Measurements from ENCODE around the gene EN2.

EN2 gene

DNA sequence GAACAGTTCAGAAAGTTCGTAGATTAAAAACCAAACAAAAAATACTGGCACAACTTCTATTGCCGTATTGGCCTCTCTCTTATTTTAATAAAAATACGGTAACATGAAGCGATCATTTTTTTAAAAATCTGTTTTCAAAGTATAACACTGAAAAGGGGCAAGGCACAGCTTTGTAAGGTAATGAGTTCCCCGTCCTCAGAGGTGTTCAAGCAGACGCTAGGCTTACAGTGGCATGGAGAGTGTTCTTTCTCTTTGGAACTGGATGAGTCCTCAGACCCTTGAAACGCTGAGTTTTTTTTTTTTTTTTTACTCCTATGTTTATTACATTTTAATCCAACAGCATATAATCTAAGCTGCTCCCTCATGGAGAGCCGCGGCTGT is 7.8 kb downstream of the EN2 start:
- Histone ChIP-seq H3K27me3 (ENCODE audit: control insufficient read depth, insufficient read depth, low read length, poor library complexity, severe bottlenecking) (peaks cover 100% of the 10 kb centered on the region), H3K27ac (ENCODE audit: insufficient read depth, low read depth, low read length, poor library complexity, severe bottlenecking) (no peak overlapping the region), H3K4me3 (ENCODE audit: insufficient read depth, low read depth, low read length) (no peak overlapping the region), H3K4me1 (ENCODE audit: control insufficient read depth, insufficient read depth, low read length) (peaks cover 18% of the 10 kb centered on the region), H3K36me3 (ENCODE audit: control insufficient read depth, insufficient read depth, low read length) (no peaks in the 10 kb centered on the region), H3K9me3 (ENCODE audit: control insufficient read depth, low read length) (no peaks in the 10 kb centered on the region)
- 19 to 21% methylated on average over 9 of the region's 9 CpGs for WGBS, 2 experiments

DNA sequence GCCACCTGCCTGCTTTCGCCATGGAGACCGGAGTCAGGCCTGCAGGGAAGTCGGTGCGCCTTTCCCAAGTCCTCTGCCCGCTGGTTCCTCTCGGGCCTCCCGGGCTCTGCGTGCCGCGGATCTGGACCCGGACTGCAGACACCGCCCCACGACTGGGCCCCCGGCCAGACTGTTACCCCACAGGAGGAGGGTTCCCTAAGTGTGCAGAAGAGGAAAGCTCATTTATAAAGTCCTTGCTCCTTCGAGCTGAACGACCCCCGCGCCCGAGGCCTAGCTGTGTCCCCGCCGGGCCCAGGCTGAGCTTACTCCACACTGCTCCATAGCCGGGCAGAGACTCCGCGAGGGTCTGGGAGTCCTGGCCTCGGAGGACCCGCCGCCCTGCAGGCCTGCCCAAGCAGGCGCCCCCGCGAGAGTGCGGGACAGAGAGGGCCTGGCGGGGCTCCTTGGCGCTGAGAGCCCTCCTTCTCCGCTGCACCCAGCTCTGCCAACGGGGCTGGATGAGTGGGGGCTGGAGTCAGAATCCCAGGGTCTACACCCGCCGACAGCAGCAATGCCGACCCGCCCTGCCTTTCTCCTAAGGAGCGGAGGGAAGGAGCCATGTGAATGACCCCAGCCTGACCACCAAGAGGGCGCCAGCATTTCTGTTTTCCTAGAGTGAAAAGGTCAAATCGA is 8.3 kb downstream of the EN2 start:
- Histone ChIP-seq H3K9me3 (ENCODE audit: control insufficient read depth, low read length) (no peaks in the 10 kb centered on the region), H3K4me1 (ENCODE audit: control insufficient read depth, insufficient read depth, low read length) (peaks cover 23% of the 10 kb centered on the region), H3K27ac (ENCODE audit: insufficient read depth, low read depth, low read length, poor library complexity, severe bottlenecking) (no peak overlapping the region), H3K36me3 (ENCODE audit: control insufficient read depth, insufficient read depth, low read length) (no peaks in the 10 kb centered on the region), H3K27me3 (ENCODE audit: control insufficient read depth, insufficient read depth, low read length, poor library complexity, severe bottlenecking) (peaks cover 100% of the 10 kb centered on the region), H3K4me3 (ENCODE audit: insufficient read depth, low read depth, low read length) (no peak overlapping the region)
- 3 to 4% methylated on average over 42 of the region's 42 CpGs for WGBS, 2 experiments

DNA sequence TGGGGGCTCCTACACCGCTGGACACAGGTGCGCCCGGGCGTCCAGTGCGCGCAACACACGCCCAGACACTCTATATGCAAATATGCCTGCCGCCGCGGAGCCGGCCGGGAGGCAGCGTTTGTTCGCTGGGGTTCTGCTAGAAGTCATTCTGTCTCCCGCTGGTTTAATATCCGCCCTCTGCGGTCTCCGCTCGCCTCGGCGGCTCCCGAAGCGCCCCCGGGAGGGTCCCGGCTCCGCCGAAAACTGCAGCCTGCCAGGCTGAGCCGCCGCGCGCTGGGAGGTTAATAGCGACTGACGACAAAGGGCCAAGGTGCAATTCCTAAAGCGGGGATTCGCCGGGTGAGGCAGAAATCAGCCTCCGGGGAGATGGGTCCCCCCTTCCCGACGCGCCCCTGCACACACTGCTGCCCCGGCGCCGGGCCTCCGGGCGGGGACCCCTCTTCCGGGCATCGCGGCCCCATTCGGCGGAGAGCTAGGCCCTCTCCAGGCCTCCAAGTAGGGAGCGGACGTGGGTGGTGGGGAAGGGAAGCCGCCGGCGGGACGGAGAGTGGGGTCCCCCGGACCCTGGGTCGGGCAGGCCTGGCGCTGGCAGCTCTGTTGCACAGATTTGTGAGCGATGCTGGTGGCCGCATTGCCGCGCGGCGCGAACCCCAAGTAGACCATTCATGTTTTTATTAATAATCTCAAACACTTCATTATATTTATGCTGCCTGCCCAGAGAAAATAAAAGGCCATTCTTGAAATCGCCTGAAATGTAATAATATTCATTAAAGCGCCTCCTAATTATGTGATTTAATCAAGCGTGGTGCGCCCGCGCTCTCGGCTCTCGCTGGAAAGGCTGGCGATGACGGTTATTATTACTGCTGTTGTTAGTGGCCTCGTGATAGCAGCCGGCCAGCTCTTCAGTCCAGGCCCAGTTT is 9.1 kb downstream of the EN2 start:
- peaks cover 31% of the 10 kb centered on the region for H3K4me1 ChIP-seq (ENCODE audit: control insufficient read depth, insufficient read depth, low read length)
- H3K36me3 ChIP-seq (ENCODE audit: control insufficient read depth, insufficient read depth, low read length), result no peaks in the 10 kb centered on the region
- peak overlapping the region; percentile 15 for H3K4me3 ChIP-seq (ENCODE audit: insufficient read depth, low read depth, low read length)
- WGBS, 2 experiments, result 1% methylated on average over 78 of the region's 78 CpGs
- H3K27ac ChIP-seq (ENCODE audit: insufficient read depth, low read depth, low read length, poor library complexity, severe bottlenecking), result no peak overlapping the region
- no peaks in the 10 kb centered on the region for H3K9me3 ChIP-seq (ENCODE audit: control insufficient read depth, low read length)
- peaks cover 100% of the 10 kb centered on the region for H3K27me3 ChIP-seq (ENCODE audit: control insufficient read depth, insufficient read depth, low read length, poor library complexity, severe bottlenecking)

DNA sequence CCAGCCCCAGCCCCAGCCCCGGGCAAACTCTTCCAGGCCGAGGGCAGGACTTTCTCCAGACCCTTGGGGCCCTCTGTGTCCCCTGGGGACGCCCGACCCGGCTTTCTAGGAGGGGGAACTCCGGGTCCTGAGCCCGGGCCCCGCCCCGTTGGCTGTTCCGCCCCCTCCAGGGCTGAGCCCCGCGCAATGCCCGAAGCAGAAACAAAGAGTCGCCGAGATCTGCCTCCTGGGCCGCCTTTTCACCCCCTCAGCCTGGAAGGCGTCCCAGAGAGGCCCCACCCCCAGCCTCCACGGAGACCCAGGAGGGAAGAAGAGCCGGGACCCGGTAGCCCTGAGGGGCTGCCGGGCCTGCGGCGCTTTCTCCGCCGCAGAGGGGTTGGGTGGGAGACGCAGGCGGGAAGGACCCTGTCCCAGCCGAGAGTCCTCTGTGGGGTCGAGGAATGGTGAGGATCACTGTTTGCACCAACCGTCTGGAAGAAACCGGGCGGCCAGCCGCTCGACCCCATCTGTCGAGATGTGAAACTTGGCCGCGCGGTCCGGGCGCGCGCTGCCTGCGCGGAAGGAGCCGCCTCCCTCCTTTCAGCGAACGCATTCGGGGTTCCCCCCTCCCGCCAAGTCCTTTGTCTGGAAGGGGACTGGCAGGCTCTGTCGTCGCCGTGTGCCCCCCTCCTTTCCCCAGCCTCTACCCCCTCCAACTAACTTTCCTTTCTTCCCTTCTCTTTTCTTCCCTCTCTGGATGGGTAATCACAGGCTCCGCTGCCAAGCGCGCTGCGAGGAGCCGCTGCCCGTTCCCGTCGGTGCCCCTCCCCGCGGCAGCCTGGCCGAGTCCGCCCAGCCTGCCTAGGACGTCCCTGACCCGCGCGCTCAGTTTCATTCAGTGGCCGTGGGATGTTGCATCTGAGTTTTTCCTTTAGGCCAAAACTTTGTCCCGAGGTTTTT is 10.2 kb downstream of the EN2 start:
- Histone ChIP-seq H3K27ac (ENCODE audit: insufficient read depth, low read depth, low read length, poor library complexity, severe bottlenecking) (no peak overlapping the region), H3K4me3 (ENCODE audit: insufficient read depth, low read depth, low read length) (no peak overlapping the region), H3K36me3 (ENCODE audit: control insufficient read depth, insufficient read depth, low read length) (no peaks in the 10 kb centered on the region), H3K9me3 (ENCODE audit: control insufficient read depth, low read length) (no peaks in the 10 kb centered on the region), H3K27me3 (ENCODE audit: control insufficient read depth, insufficient read depth, low read length, poor library complexity, severe bottlenecking) (peaks cover 100% of the 10 kb centered on the region), H3K4me1 (ENCODE audit: control insufficient read depth, insufficient read depth, low read length) (peaks cover 41% of the 10 kb centered on the region)
- 0% methylated on average over 70 of the region's 70 CpGs for WGBS, 2 experiments

DNA sequence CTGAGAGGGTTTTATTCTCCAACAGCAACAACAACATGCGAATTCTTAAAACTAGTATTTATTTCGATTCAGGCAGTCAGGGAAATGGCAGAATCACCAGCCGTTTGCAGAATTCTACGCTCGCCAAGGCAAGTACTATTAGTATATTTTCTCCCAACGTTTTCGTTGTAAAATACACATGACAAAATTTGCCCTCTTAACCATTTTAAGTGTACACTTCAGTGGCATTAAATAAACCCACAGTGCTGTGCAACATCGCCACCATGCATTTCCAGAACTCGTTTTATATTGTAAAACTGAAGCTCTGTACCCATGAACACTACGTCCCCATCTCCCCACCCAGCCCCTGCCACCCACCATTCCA is 10.8 kb downstream of the EN2 start:
- Histone ChIP-seq H3K4me1 (ENCODE audit: control insufficient read depth, insufficient read depth, low read length) (peaks cover 44% of the 10 kb centered on the region), H3K27ac (ENCODE audit: insufficient read depth, low read depth, low read length, poor library complexity, severe bottlenecking) (no peak overlapping the region), H3K9me3 (ENCODE audit: control insufficient read depth, low read length) (no peaks in the 10 kb centered on the region), H3K36me3 (ENCODE audit: control insufficient read depth, insufficient read depth, low read length) (no peaks in the 10 kb centered on the region), H3K4me3 (ENCODE audit: insufficient read depth, low read depth, low read length) (no peak overlapping the region), H3K27me3 (ENCODE audit: control insufficient read depth, insufficient read depth, low read length, poor library complexity, severe bottlenecking) (peaks cover 100% of the 10 kb centered on the region)
- 11 to 12% methylated on average over 10 of the region's 10 CpGs for WGBS, 2 experiments

DNA sequence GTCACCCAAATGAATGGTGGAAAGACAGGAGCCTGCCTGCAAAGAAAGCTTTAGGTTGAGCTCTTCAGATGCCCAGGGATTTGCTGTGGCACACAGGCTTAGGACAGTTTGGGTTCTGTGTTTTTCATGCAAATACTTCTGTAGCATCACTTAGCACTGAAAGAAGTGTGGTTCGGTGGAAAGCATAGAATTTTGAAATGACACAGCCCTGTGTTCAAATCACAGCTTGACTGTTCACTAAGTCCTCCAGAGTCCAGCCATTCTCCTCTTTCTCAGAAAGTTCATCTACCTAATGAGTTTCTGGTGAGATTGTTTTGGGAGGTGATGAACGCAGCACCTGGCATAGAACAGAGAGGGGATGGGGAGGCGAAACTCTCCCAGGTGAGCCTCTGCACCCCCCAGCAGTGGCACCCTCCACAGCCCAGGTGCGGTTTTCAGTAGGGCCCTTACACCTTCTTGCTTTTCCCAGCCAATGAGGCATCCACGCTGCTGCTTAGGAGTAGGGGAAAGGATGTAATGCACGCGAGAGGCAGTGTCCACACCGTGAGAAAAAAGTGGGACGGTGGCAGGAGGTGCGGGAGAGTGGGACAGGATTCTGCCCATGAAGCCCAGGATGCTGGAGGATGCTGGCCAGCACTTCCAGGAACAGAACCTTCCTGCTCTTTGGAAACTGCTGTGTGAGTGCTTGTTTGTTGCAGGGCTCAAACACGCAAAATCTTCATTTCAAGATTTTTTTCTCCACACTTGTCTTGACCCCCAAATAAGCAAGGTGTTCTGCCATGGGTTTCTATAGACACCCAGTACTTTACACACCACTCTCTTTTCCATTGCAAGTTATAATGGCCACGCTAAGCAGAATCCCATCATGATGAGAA is 11.6 kb downstream of the EN2 start:
- WGBS, 2 experiments, result 17 to 19% methylated on average over 12 of the region's 12 CpGs
- Histone ChIP-seq H3K4me3 (ENCODE audit: insufficient read depth, low read depth, low read length) (no peak overlapping the region), H3K36me3 (ENCODE audit: control insufficient read depth, insufficient read depth, low read length) (no peaks in the 10 kb centered on the region), H3K27ac (ENCODE audit: insufficient read depth, low read depth, low read length, poor library complexity, severe bottlenecking) (no peak overlapping the region), H3K4me1 (ENCODE audit: control insufficient read depth, insufficient read depth, low read length) (peaks cover 44% of the 10 kb centered on the region), H3K27me3 (ENCODE audit: control insufficient read depth, insufficient read depth, low read length, poor library complexity, severe bottlenecking) (peaks cover 100% of the 10 kb centered on the region), H3K9me3 (ENCODE audit: control insufficient read depth, low read length) (no peaks in the 10 kb centered on the region)

DNA sequence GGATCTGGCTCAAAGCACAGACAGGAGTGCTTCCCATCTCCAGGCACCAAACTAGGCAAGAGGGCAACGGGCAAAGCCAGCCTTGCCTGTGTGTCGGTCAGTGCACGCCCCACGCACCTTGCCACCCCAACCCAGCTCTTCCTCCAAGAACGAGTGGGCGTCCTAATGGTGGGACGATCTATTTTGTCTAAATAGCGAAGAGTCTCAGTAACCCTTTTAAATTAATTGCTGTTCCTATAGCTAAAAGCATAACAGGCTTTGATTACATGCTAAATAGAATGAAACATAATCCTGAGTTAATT is 12.2 kb downstream of the EN2 start:
- Histone ChIP-seq H3K9me3 (ENCODE audit: control insufficient read depth, low read length) (no peaks in the 10 kb centered on the region), H3K4me3 (ENCODE audit: insufficient read depth, low read depth, low read length) (no peak overlapping the region), H3K27me3 (ENCODE audit: control insufficient read depth, insufficient read depth, low read length, poor library complexity, severe bottlenecking) (peaks cover 100% of the 10 kb centered on the region), H3K36me3 (ENCODE audit: control insufficient read depth, insufficient read depth, low read length) (no peaks in the 10 kb centered on the region), H3K27ac (ENCODE audit: insufficient read depth, low read depth, low read length, poor library complexity, severe bottlenecking) (no peak overlapping the region), H3K4me1 (ENCODE audit: control insufficient read depth, insufficient read depth, low read length) (peaks cover 44% of the 10 kb centered on the region)
- WGBS, 2 experiments, result 29 to 37% methylated on average over 8 of the region's 8 CpGs

DNA sequence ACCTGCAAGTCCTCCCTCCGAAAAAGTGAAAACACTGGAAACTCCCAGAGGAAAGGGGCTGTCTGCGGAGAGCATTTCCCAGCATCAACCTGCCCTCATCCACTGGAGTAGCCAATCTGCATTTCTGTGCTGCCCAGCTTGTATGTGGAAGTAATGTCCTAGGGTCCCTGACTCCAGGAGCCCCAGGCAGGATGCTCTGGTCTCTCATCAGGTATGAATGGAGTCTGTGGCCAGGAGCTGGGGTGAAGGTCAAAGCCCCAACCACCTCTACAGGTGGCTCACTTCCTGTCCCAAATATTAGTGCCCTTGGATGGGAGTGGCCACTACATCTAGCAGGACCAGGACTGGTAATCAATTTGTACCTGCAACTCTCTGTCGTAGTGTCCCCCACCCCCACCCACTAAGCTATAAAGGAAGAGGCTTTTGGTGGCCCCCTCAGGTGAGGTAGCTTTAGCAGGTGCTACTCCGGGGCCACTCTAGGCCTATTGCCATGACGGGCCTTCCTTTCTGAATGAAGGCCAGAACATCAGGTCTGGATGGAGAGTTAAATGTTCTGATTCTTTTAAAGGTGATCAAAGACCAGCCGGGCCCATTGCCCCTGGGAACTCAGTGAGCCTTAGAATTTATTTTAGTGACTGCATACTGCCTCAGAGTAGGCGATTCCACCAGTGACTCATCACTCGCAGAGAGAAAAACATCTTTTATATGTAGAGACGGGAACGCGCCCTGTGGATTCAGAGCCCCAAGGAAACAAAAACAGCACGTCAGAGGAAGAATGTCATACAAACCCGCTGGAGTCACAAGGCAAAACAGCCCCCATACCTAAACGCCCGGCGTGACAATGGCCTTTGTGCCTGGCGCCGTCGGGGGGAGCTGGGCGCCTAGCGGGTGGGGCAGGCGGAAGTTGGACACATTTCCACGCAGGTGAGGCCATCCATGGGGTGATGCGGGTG is 13.0 kb downstream of the EN2 start:
- H3K4me3 ChIP-seq (ENCODE audit: insufficient read depth, low read depth, low read length), result no peak overlapping the region
- peaks cover 44% of the 10 kb centered on the region for H3K4me1 ChIP-seq (ENCODE audit: control insufficient read depth, insufficient read depth, low read length)
- H3K27me3 ChIP-seq (ENCODE audit: control insufficient read depth, insufficient read depth, low read length, poor library complexity, severe bottlenecking), result peaks cover 100% of the 10 kb centered on the region
- no peak overlapping the region for H3K27ac ChIP-seq (ENCODE audit: insufficient read depth, low read depth, low read length, poor library complexity, severe bottlenecking)
- WGBS, 2 experiments, result 2 to 4% methylated on average over 24 of the region's 24 CpGs
- no peaks in the 10 kb centered on the region for H3K9me3 ChIP-seq (ENCODE audit: control insufficient read depth, low read length)
- no peaks in the 10 kb centered on the region for H3K36me3 ChIP-seq (ENCODE audit: control insufficient read depth, insufficient read depth, low read length)

DNA sequence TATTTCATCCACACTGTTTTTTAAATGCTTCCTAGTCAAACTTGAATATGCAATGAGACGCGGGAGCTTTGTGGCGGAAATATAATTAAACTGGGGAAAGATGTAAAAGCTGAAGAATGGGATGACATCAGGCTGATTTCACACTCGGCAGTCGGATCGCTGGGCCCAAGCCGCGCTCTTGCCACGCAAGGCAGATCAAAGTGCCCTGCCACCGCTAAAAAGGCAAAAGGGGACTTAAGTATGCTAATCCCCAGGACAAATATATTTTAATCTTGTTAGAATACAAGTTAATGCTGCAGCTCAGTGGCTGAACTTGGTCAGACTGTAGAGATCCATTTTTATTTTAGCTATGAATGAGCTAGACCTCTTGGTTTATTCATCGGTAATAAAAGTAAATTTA is 13.8 kb downstream of the EN2 start:
- no peak overlapping the region for H3K4me3 ChIP-seq (ENCODE audit: insufficient read depth, low read depth, low read length)
- H3K4me1 ChIP-seq (ENCODE audit: control insufficient read depth, insufficient read depth, low read length), result peaks cover 44% of the 10 kb centered on the region
- H3K36me3 ChIP-seq (ENCODE audit: control insufficient read depth, insufficient read depth, low read length), result no peaks in the 10 kb centered on the region
- H3K27ac ChIP-seq (ENCODE audit: insufficient read depth, low read depth, low read length, poor library complexity, severe bottlenecking), result no peak overlapping the region
- H3K9me3 ChIP-seq (ENCODE audit: control insufficient read depth, low read length), result no peaks in the 10 kb centered on the region
- H3K27me3 ChIP-seq (ENCODE audit: control insufficient read depth, insufficient read depth, low read length, poor library complexity, severe bottlenecking), result peaks cover 100% of the 10 kb centered on the region
- 4 to 5% methylated on average over 11 of the region's 11 CpGs for WGBS, 2 experiments

Data from ectodermal cell (in vitro differentiated cells).